ENCODE data around the gene TBX6.

- TF ChIP-seq, protein P1, sequence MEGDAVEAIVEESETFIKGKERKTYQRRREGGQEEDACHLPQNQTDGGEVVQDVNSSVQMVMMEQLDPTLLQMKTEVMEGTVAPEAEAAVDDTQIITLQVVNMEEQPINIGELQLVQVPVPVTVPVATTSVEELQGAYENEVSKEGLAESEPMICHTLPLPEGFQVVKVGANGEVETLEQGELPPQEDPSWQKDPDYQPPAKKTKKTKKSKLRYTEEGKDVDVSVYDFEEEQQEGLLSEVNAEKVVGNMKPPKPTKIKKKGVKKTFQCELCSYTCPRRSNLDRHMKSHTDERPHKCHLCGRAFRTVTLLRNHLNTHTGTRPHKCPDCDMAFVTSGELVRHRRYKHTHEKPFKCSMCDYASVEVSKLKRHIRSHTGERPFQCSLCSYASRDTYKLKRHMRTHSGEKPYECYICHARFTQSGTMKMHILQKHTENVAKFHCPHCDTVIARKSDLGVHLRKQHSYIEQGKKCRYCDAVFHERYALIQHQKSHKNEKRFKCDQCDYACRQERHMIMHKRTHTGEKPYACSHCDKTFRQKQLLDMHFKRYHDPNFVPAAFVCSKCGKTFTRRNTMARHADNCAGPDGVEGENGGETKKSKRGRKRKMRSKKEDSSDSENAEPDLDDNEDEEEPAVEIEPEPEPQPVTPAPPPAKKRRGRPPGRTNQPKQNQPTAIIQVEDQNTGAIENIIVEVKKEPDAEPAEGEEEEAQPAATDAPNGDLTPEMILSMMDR (IDR thresholded peaks at IDR 0.05; ENCODE audit: poor library complexity, severe bottlenecking): no peak
- TF ChIP-seq REST (IDR thresholded peaks at IDR 0.05; ENCODE audit: borderline replicate concordance): no peak
- TF ChIP-seq POLR2AphosphoS5 (IDR thresholded peaks at IDR 0.05): no peak
- TF ChIP-seq EZH2 (IDR thresholded peaks at IDR 0.05; ENCODE audit: borderline replicate concordance, insufficient read depth, low read length, poor library complexity, severe bottlenecking): no peak
Observed at GRCh38 chr16:30053376-30054015, 38.2 kb downstream of the TBX6 start.

Measured in neural cell (in vitro differentiated cells).